K562 (cell line): Measurements from ENCODE around the gene PSMD14. TPM values are rescaled to one million over a fixed set of nuclear protein-coding genes. Genes with fewer than 3 reads are reported as not detected.

Experiments
- ATAC-seq: fragments of 200-7000 bp; cut with Tn5 transposase; 3 replicates; pipeline ENCODE4 v1.9.1; 2020; ENCODE audit warnings: moderate library complexity
- BruUV-seq: library from RNA; stranded (reverse); fragments of 400-500 nt; replicated peaks from 2 replicates; lab custom pipeline; 2021; lab: Mats Ljungman, UMichigan
- CTCF ChIA-PET: fragments of 300-600 bp; formaldehyde crosslinking; extraction: SDS; loops from one replicate; lab custom pipeline; 2021; ENCODE audit warnings: low intra/inter-chr PET ratio; lab: Yijun Ruan, JAX
- POLR2A ChIA-PET: fragments of 300-600, 350-650 bp; sonication (Branson Sonifier 250); formaldehyde crosslinking; extraction: SDS; loops from one replicate; lab custom pipeline; 2021; ENCODE audit warnings: antibody characterized with exemption, inconsistent platforms; lab: Yijun Ruan, JAX
- DNase-seq, 4 experiments: peaks; one replicate each; pipeline versions ENCODE4 v3.0.0 to v3.0.0-alpha.2; 2011 to 2018; ENCODE audit warnings: low spot score in 3 of 4, mixed read lengths in 3 of 4; ENCODE audit errors: extremely low read depth in 1 of 4
- FAIRE-seq: peaks from 2 replicates; lab custom pipeline; 2011; peaks lifted over from hg19 to GRCh38; lab: Jason Lieb, UNC
- H2AFZ ChIP-seq: 2 replicates; pipeline ENCODE4 v1.6.0; 2011; ENCODE audit warnings: low read depth, low read length, control low read depth, inconsistent platforms
- H3K27ac ChIP-seq: fragments of 200-600 bp; 3 replicates; pipeline ENCODE4 v1.8.0; 2011; ENCODE audit warnings: low read depth, mild to moderate bottlenecking, control low read depth, inconsistent platforms, low read length, moderate library complexity, mixed read lengths; ENCODE audit errors: extremely low read depth
- H3K27me3 ChIP-seq, 2 experiments: fragments of 300-600 bp in 1 of 2; 2 replicates in 1 of 2; 3 replicates in 1 of 2; pipeline versions ENCODE4 v1.6.0 to v1.8.0; 2011; ENCODE audit warnings: inconsistent platforms in 2 of 2, low read length in 2 of 2, mild to moderate bottlenecking in 1 of 2, mixed read lengths in 1 of 2, moderate library complexity in 1 of 2; ENCODE audit not compliant: control insufficient read depth in 2 of 2, insufficient read depth in 2 of 2
- H3K36me3 ChIP-seq: fragments of 300-600 bp; 3 replicates; pipeline ENCODE4 v1.8.0; 2011; ENCODE audit warnings: mild to moderate bottlenecking, low read length, inconsistent platforms; ENCODE audit not compliant: control insufficient read depth, insufficient read depth
- H3K4me1 ChIP-seq, 2 experiments: fragments of 200-600 bp in 1 of 2; replicated peaks in 1 of 2; 2 replicates in 1 of 2; 3 replicates in 1 of 2; pipeline versions ENCODE4 v1.5.1 to v1.8.0; 2011; ENCODE audit warnings: inconsistent platforms in 2 of 2, low read length in 2 of 2, mild to moderate bottlenecking in 1 of 2, mixed read lengths in 1 of 2, moderate library complexity in 1 of 2; ENCODE audit not compliant: control insufficient read depth in 2 of 2, insufficient read depth in 2 of 2
- H3K4me2 ChIP-seq: 2 replicates; pipeline ENCODE4 v1.6.1; 2011; ENCODE audit warnings: low read length, control low read depth, inconsistent platforms, mixed read lengths; ENCODE audit not compliant: insufficient read depth
- H3K4me3 ChIP-seq: fragments of 200-600 bp; sonication (generic), shearing (Covaris generic); 2 replicates; pipeline ENCODE4 v1.5.1; 2016; ENCODE audit warnings: control low read depth, inconsistent platforms
- H3K79me2 ChIP-seq: fragments of 200-600 bp; 3 replicates; pipeline ENCODE4 v1.8.0; 2011; ENCODE audit warnings: low read length, inconsistent platforms; ENCODE audit not compliant: control insufficient read depth, insufficient read depth
- H3K9ac ChIP-seq, 2 experiments: 2 replicates each; pipeline versions ENCODE4 v1.6.0 to v1.6.1; 2011; ENCODE audit warnings: low read depth in 2 of 2, low read length in 2 of 2, control low read depth in 1 of 2, inconsistent platforms in 1 of 2, mild to moderate bottlenecking in 1 of 2, mixed read lengths in 1 of 2; ENCODE audit not compliant: insufficient read depth in 1 of 2
- H3K9me1 ChIP-seq: one replicate; pipeline ENCODE4 v1.6.0; 2011; ENCODE audit warnings: inconsistent platforms, mild to moderate bottlenecking, low read length, moderate library complexity; ENCODE audit not compliant: control insufficient read depth, insufficient read depth
- H3K9me3 ChIP-seq: replicated peaks from 2 replicates; pipeline ENCODE4 v1.5.1; 2011; ENCODE audit warnings: low read depth, low read length, inconsistent platforms; ENCODE audit not compliant: control insufficient read depth, insufficient read depth
- H4K20me1 ChIP-seq: replicated peaks from 2 replicates; pipeline ENCODE4 v1.6.1; 2011; ENCODE audit warnings: low read length, inconsistent platforms, mixed read lengths; ENCODE audit not compliant: control insufficient read depth, insufficient read depth
- CSDE1 ChIP-seq, 2 experiments: fragments of 450-650 bp; IDR thresholded peaks; 2 replicates each; pipeline ENCODE4 v1.6.1; 2016; ENCODE audit warnings: mild to moderate bottlenecking in 1 of 2
- KLF10 ChIP-seq: fragments of 250-450 bp; sonication (Bioruptor Pico); IDR thresholded peaks from 2 replicates; pipeline ENCODE4 v1.6.1; 2021; ENCODE audit warnings: matching md5 sums
- SNRNP70 ChIP-seq: fragments of 200-400 bp; formaldehyde crosslinking; optimal IDR thresholded peaks from 2 replicates; pipeline ENCODE3; 2017; ENCODE audit warnings: low read depth, low read length
- ZNF785 ChIP-seq: fragments of 250-450 bp; sonication (Bioruptor Pico); IDR thresholded peaks from 2 replicates; pipeline ENCODE4 v1.4.0; 2020; ENCODE audit warnings: mild to moderate bottlenecking
- WGBS: fragments of 100-300 bp; shearing (Covaris generic); methylation state at CpG from one replicate; pipeline ENCODE4 v1.1.6; 2016; ENCODE audit warnings: low coverage, mixed read lengths; ENCODE audit not compliant: insufficient coverage; ENCODE audit errors: missing lambda C conversion rate; 5-methylcytosine and 5-hydroxymethylcytosine counted together
- in situ Hi-C: fragments of 300-500 bp; cut with MboI; formaldehyde crosslinking; loops from 4 replicates; pipeline ENCODE4 v1.15.0; 2018; ENCODE audit warnings: inconsistent platforms, mixed read lengths
- intact Hi-C: fragments of 100-400 bp; cut with micrococcal nuclease; formaldehyde crosslinking; loops from 2 replicates; pipeline ENCODE4 v1.14.2; 2022
- polyA plus RNA-seq, 8 experiments: library from polyadenylated mRNA; depleted of rRNA in 4 of 8; stranded (reverse) in 5 of 8; unstranded in 3 of 8; fragments of >200 nt; fragmentation: Nextera tagmentation in 2 of 8; fragmentation: Illumina TruSeq in 1 of 8; extraction: Ambion mirVana in 2 of 8; extraction: Trizol in 1 of 8; gene quantifications; 2 replicates each; pipeline versions ENCODE4 v1.2.1 to v1.2.3, GENCODE V29; 2011 to 2014; ENCODE audit warnings: inconsistent platforms in 1 of 8, missing spikeins in 1 of 8
- total RNA-seq, 7 experiments: library from RNA; depleted of rRNA in 6 of 7; stranded (reverse); fragments of >200 nt in 6 of 7; fragmentation: Illumina TruSeq in 2 of 7; extraction: Trizol in 2 of 7; gene quantifications; 2 replicates each; pipeline versions ENCODE4 v1.2.1 to v1.2.3, GENCODE V29; 2011 to 2021; ENCODE audit warnings: low replicate concordance in 1 of 7
- TF ChIP-seq, protein P1 (sequence below), 3 experiments: IDR thresholded peaks in 2 of 3; conservative IDR thresholded peaks in 1 of 3; 2 replicates each; pipeline ENCODE4 v1.5.1; 2011 to 2012; ENCODE audit warnings: low read length in 3 of 3, mild to moderate bottlenecking in 3 of 3, control low read depth in 2 of 3, improper control_type of control experiment in 1 of 3, inconsistent platforms in 1 of 3, low read depth in 1 of 3, mixed read lengths in 1 of 3, moderate library complexity in 1 of 3; ENCODE audit not compliant: insufficient read depth in 2 of 3
- TF ChIP-seq, protein P2 (sequence below): fragments of 150-350 bp; conservative IDR thresholded peaks from 2 replicates; pipeline ENCODE4 v1.6.1; 2014; ENCODE audit warnings: low read length
- TF ChIP-seq, protein P3 (sequence below): fragments of 450-650 bp; conservative IDR thresholded peaks from 2 replicates; pipeline ENCODE4 v1.6.1; 2016; ENCODE audit warnings: missing genetic modification characterization, low read depth, mild to moderate bottlenecking, missing compliant biosample characterization, moderate library complexity

PSMD14 gene
- total and polyA plus RNA-seq, 9 of the 15 experiments (the other 6 are each of a cell fraction or from before 2014, with no cell fraction given) = 151 to 515 (median 228) TPM

GRCh38 chr2:161426455-161426921 lies 118.3 kb downstream of the PSMD14 start:
- intact Hi-C loops (no loop called here), in situ Hi-C loops (no loop called here)
- BruUV-seq = no TSS peak
- TF ChIP-seq CSDE1 (IDR thresholded peaks at IDR 0.05) = no peak
- TF ChIP-seq ZNF785 (CRISPR knock-in tag) = no peak
- TF ChIP-seq, protein P1, sequence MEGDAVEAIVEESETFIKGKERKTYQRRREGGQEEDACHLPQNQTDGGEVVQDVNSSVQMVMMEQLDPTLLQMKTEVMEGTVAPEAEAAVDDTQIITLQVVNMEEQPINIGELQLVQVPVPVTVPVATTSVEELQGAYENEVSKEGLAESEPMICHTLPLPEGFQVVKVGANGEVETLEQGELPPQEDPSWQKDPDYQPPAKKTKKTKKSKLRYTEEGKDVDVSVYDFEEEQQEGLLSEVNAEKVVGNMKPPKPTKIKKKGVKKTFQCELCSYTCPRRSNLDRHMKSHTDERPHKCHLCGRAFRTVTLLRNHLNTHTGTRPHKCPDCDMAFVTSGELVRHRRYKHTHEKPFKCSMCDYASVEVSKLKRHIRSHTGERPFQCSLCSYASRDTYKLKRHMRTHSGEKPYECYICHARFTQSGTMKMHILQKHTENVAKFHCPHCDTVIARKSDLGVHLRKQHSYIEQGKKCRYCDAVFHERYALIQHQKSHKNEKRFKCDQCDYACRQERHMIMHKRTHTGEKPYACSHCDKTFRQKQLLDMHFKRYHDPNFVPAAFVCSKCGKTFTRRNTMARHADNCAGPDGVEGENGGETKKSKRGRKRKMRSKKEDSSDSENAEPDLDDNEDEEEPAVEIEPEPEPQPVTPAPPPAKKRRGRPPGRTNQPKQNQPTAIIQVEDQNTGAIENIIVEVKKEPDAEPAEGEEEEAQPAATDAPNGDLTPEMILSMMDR (IDR thresholded peaks at IDR 0.05 in 2 of 3, conservative IDR thresholded peaks at IDR 0.05 in 1 of 3; ENCODE audit: insufficient read depth in 2 of 3, low read depth in 1 of 3, low read length in 3 of 3) = 0 out of 6 replicates have a peak, but pooled peaks of 1 of the 3 experiments have one; percentile 28
- TF ChIP-seq KLF10 (CRISPR knock-in tag) = no peak
- TF ChIP-seq, protein P2, sequence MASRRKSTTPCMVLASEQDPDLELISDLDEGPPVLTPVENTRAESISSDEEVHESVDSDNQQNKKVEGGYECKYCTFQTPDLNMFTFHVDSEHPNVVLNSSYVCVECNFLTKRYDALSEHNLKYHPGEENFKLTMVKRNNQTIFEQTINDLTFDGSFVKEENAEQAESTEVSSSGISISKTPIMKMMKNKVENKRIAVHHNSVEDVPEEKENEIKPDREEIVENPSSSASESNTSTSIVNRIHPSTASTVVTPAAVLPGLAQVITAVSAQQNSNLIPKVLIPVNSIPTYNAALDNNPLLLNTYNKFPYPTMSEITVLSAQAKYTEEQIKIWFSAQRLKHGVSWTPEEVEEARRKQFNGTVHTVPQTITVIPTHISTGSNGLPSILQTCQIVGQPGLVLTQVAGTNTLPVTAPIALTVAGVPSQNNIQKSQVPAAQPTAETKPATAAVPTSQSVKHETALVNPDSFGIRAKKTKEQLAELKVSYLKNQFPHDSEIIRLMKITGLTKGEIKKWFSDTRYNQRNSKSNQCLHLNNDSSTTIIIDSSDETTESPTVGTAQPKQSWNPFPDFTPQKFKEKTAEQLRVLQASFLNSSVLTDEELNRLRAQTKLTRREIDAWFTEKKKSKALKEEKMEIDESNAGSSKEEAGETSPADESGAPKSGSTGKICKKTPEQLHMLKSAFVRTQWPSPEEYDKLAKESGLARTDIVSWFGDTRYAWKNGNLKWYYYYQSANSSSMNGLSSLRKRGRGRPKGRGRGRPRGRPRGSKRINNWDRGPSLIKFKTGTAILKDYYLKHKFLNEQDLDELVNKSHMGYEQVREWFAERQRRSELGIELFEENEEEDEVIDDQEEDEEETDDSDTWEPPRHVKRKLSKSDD = no peak
- TF ChIP-seq SNRNP70 = no peak
- TF ChIP-seq, protein P3, sequence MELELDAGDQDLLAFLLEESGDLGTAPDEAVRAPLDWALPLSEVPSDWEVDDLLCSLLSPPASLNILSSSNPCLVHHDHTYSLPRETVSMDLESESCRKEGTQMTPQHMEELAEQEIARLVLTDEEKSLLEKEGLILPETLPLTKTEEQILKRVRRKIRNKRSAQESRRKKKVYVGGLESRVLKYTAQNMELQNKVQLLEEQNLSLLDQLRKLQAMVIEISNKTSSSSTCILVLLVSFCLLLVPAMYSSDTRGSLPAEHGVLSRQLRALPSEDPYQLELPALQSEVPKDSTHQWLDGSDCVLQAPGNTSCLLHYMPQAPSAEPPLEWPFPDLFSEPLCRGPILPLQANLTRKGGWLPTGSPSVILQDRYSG = no peak
- Histone ChIP-seq H3K4me2 (no peak overlapping the region), H3K4me3 (no peak overlapping the region), H4K20me1 (no peaks in the 10 kb centered on the region), H3K4me1 (peaks cover 0 to 19% of the 10 kb centered on the region in 2 experiments; a peak in 2 of 5 replicates), H3K79me2 (no peaks in the 10 kb centered on the region), H3K36me3 (no peaks in the 10 kb centered on the region), H3K27me3 (peaks cover 37 to 46% of the 10 kb centered on the region in 2 experiments; a peak in 4 of 5 replicates), H3K27ac (no peak overlapping the region), H2AFZ (no peak overlapping the region), H3K9me1 (no peaks in the 10 kb centered on the region), H3K9ac (no peak overlapping the region), H3K9me3 (no peaks in the 10 kb centered on the region)
- ChIA-PET POLR2A (no interaction called here), CTCF (no interaction called here)
- DNase-seq = no peak
- FAIRE-seq = no peak
- whole genome bisulfite sequencing = 6% methylated on average over 13 of the region's 13 CpGs
- no peak for ATAC-seq
